Stimulated activated CD4-positive, alpha-beta T cell treated with anti-CD3 and anti-CD28 coated beads, Interleukin-15, amount 100 ng/mL, for 24 hours (primary cell): ENCODE results near the gene TOB1.

Experiments
- DNase-seq: peaks from one replicate; pipeline ENCODE4 v3.0.0-alpha.2; 2020

Gene TOB1

GRCh38 chr17:50830352-50830751 is 35.8 kb downstream of the TOB1 start:
- no peak for DNase-seq

GRCh38 chr17:50829332-50829731 is 36.8 kb downstream of the TOB1 start:
- no peak for DNase-seq

GRCh38 chr17:50828508-50829170 is 37.5 kb downstream of the TOB1 start:
- no peak for DNase-seq

GRCh38 chr17:50825188-50825587 is 41.0 kb downstream of the TOB1 start:
- DNase-seq: no peak

- no peak for DNase-seq
Measured at GRCh38 chr17:50824429-50824828, 41.7 kb downstream of the TOB1 start.

GRCh38 chr17:50822550-50822949 is 43.6 kb downstream of the TOB1 start:
- DNase-seq: no peak

- DNase-seq: no peak
Measured at GRCh38 chr17:50820651-50821050, 45.5 kb downstream of the TOB1 start.

GRCh38 chr17:50818921-50819657 is 47.1 kb downstream of the TOB1 start:
- DNase-seq: no peak

- DNase-seq: no peak
Measured at GRCh38 chr17:50818261-50818660, 47.9 kb downstream of the TOB1 start.

GRCh38 chr17:50817838-50818237 is 48.3 kb downstream of the TOB1 start:
- DNase-seq: no peak

- peak; percentile 74 for DNase-seq
Measured at GRCh38 chr17:50816771-50817751, 49.1 kb downstream of the TOB1 start.

GRCh38 chr17:50816271-50816670 is 49.9 kb downstream of the TOB1 start:
- no peak for DNase-seq

GRCh38 chr17:50815400-50815799 is 50.8 kb downstream of the TOB1 start:
- DNase-seq: no peak

GRCh38 chr17:50813583-50813982 is 52.6 kb downstream of the TOB1 start:
- no peak for DNase-seq
